ENCODE measurements around the gene SCNN1B.

Gene SCNN1B

DNA sequence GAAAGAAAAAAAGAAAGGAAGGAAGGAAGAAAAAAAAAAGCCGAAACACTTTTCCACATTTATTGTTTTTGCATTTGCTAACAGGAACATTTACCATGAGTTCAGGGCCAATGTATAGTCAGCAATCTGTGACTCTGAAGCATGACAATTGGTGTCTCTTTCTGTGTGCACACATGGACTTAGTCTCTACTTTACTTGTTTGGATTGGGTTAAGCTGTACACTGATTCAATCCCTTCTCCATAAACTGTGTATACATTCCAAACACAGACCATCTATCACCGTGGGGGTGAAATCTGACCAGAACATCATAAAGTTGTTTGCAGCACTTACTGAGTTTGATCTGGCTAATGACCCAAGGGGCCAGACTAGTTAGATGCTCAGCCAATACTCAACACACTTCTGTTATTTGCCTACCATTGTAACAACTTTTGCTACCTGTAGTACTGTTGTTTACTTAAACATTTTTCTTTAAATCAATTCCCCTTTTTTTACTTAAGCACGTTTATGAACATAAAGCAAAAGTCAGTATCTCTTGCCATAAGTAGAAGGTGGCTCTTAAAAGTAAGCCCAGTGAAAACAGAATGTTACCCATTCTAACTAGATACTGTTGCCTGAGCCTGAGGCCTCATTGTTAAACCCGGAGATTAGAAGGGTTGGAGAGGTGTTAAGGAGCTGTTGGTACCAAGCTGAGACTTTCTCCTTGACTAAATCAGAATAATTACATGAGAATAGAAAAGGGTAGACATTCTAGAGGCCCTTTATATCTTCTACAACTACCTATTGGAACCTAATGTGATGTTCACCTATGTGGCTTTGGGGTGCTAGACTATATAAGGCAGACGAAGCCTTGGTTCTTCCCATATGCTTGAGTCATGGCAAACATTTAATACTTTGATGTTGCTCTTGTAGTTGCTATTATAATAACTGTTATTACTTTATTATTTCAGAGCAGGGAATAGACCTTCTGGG is 41.8 kb downstream of the SCNN1B start:
- Histone ChIP-seq H3F3A (ENCODE audit: insufficient read depth) (peaks cover 3% of the 10 kb centered on the region; the same call in 1 of the 2 replicates), H3K4me2 (ENCODE audit: low read depth, low read length, poor library complexity, severe bottlenecking) (no peak overlapping the region), H3K9me3 (ENCODE audit: insufficient read depth, low read length) (no peaks in the 10 kb centered on the region), H2AFZ (ENCODE audit: low read depth, low read length, severe bottlenecking) (no peak overlapping the region), H3K27me3 (ENCODE audit: low read length) (no peaks in the 10 kb centered on the region), H3K79me2 (ENCODE audit: insufficient read depth, low read length) (no peaks in the 10 kb centered on the region), H3K4me3 (ENCODE audit: insufficient read depth, low read length, poor library complexity, severe bottlenecking) (no peak overlapping the region), H3K9me2 (replicated peaks; ENCODE audit: insufficient read depth, low read length) (no peaks in the 10 kb centered on the region), H3K27ac (ENCODE audit: low read depth, low read length) (no peak overlapping the region; the same call in 1 of the 2 replicates), H3K9ac (ENCODE audit: low read length) (no peak overlapping the region), H4K20me1 (ENCODE audit: low read depth, low read length) (no peaks in the 10 kb centered on the region), H3K36me3 (ENCODE audit: low read length) (0 out of 2 replicates have a peak, but pooled peaks cover 4% of the 10 kb centered on the region)
- TF ChIP-seq EZH2phosphoT487 (conservative IDR thresholded peaks at IDR 0.05; ENCODE audit: low read length), result no peak
- TF ChIP-seq, protein P1, sequence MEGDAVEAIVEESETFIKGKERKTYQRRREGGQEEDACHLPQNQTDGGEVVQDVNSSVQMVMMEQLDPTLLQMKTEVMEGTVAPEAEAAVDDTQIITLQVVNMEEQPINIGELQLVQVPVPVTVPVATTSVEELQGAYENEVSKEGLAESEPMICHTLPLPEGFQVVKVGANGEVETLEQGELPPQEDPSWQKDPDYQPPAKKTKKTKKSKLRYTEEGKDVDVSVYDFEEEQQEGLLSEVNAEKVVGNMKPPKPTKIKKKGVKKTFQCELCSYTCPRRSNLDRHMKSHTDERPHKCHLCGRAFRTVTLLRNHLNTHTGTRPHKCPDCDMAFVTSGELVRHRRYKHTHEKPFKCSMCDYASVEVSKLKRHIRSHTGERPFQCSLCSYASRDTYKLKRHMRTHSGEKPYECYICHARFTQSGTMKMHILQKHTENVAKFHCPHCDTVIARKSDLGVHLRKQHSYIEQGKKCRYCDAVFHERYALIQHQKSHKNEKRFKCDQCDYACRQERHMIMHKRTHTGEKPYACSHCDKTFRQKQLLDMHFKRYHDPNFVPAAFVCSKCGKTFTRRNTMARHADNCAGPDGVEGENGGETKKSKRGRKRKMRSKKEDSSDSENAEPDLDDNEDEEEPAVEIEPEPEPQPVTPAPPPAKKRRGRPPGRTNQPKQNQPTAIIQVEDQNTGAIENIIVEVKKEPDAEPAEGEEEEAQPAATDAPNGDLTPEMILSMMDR (IDR thresholded peaks at IDR 0.05; ENCODE audit: insufficient read depth, low read length, poor library complexity, severe bottlenecking), result no peak

DNA sequence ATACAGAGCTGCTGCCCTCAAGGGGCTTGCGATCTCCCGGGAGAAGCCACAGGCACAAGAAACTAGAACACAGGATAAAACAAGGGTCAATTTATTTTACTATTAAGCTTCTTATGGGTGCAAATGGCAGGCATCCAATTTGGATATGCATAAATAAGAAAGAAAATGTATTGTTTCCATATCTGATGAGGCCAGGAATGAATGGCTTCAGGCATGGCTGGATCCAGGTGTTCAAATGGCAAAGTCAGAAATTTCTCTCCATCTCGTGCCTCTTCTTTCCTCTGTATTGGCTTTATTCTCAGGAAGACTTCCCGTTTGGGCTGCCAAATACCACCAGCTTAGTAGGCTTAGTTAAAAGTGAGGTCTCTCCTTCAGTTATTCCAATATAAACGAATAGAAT is 43.1 kb downstream of the SCNN1B start:
- no peak overlapping the region for H2AFZ ChIP-seq (ENCODE audit: low read depth, low read length, severe bottlenecking)

DNA sequence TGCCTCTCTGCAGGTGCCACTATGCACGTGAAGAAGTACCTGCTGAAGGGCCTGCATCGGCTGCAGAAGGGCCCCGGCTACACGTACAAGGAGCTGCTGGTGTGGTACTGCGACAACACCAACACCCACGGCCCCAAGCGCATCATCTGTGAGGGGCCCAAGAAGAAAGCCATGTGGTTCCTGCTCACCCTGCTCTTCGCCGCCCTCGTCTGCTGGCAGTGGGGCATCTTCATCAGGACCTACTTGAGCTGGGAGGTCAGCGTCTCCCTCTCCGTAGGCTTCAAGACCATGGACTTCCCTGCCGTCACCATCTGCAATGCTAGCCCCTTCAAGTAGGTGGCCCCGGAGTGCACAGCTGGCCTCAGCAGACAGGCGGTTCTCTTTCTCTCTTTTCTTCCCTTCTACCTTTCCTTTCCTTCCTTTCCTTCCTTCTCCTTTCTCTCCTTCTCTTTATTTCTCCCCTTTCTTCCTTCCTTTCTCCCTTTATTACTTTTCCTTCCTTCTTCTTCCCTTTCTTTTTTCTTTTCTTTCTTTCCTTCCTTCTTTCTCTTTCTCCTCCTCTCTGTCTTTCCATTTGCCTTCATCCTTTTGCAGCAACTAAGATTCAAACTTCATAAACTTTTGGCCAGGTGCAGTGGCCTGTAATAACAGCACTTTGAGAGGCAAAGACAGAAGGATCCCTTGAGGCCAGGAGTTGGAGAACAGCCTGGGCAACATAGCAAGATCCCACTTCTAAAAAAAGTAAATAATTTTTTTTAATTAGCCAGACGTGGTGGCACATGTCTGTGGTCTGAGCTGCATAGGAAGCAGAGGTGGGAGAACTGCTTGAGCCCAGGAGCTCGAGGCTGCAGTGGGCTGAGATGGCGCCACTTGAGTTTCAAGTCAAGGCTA is 46.7 kb downstream of the SCNN1B start:
- no peaks in the 10 kb centered on the region for H3K9me3 ChIP-seq (ENCODE audit: insufficient read depth, low read length)
- no peaks in the 10 kb centered on the region for H4K20me1 ChIP-seq (ENCODE audit: low read depth, low read length)
- no peaks in the 10 kb centered on the region for H3K36me3 ChIP-seq (ENCODE audit: low read length)
- H3K79me2 ChIP-seq (ENCODE audit: insufficient read depth, low read length), result no peaks in the 10 kb centered on the region
- peaks cover 3% of the 10 kb centered on the region; the same call in 1 of the 2 replicates for H3F3A ChIP-seq (ENCODE audit: insufficient read depth)
- H3K27me3 ChIP-seq (ENCODE audit: low read length), result no peaks in the 10 kb centered on the region
- no peak overlapping the region for H3K4me3 ChIP-seq (ENCODE audit: insufficient read depth, low read length, poor library complexity, severe bottlenecking)
- H3K4me2 ChIP-seq (ENCODE audit: low read depth, low read length, poor library complexity, severe bottlenecking), result no peak overlapping the region
- no peak for TF ChIP-seq EZH2phosphoT487 (conservative IDR thresholded peaks at IDR 0.05; ENCODE audit: low read length)
- TF ChIP-seq, protein P1 (IDR thresholded peaks at IDR 0.05; ENCODE audit: insufficient read depth, low read length, poor library complexity, severe bottlenecking), result no peak
- H2AFZ ChIP-seq (ENCODE audit: low read depth, low read length, severe bottlenecking), result no peak overlapping the region
- H3K9me2 ChIP-seq (replicated peaks; ENCODE audit: insufficient read depth, low read length), result no peaks in the 10 kb centered on the region
- H3K27ac ChIP-seq (ENCODE audit: low read depth, low read length), result no peak overlapping the region
- no peak overlapping the region for H3K9ac ChIP-seq (ENCODE audit: low read length)

More for the DNA sequence above, 43.1 kb downstream of the SCNN1B start:
- no peaks in the 10 kb centered on the region for H3K9me2 ChIP-seq (replicated peaks; ENCODE audit: insufficient read depth, low read length)
- H3K9ac ChIP-seq (ENCODE audit: low read length), result no peak overlapping the region
- no peaks in the 10 kb centered on the region for H3K27me3 ChIP-seq (ENCODE audit: low read length)
- peaks cover 3% of the 10 kb centered on the region; the same call in 1 of the 2 replicates for H3F3A ChIP-seq (ENCODE audit: insufficient read depth)
- H4K20me1 ChIP-seq (ENCODE audit: low read depth, low read length), result no peaks in the 10 kb centered on the region
- H3K36me3 ChIP-seq (ENCODE audit: low read length), result 0 out of 2 replicates have a peak, but pooled peaks cover 4% of the 10 kb centered on the region
- no peaks in the 10 kb centered on the region for H3K9me3 ChIP-seq (ENCODE audit: insufficient read depth, low read length)
- H3K27ac ChIP-seq (ENCODE audit: low read depth, low read length), result no peak overlapping the region
- H3K79me2 ChIP-seq (ENCODE audit: insufficient read depth, low read length), result no peaks in the 10 kb centered on the region
- no peak for TF ChIP-seq EZH2phosphoT487 (conservative IDR thresholded peaks at IDR 0.05; ENCODE audit: low read length)
- TF ChIP-seq, protein P1 (IDR thresholded peaks at IDR 0.05; ENCODE audit: insufficient read depth, low read length, poor library complexity, severe bottlenecking), result no peak
- no peak overlapping the region for H3K4me2 ChIP-seq (ENCODE audit: low read depth, low read length, poor library complexity, severe bottlenecking)
- no peak overlapping the region for H3K4me3 ChIP-seq (ENCODE audit: insufficient read depth, low read length, poor library complexity, severe bottlenecking)
